HG03442 (cell line): ENCODE results near the gene ASPDH.
"Not testable (repeated sequence)": the region's sequence is repeated elsewhere in the genome, so short reads cannot be mapped to it uniquely, and the experiment has no call there.

Experiments
- ATAC-seq: cut with Tn5 transposase; IDR thresholded peaks from one replicate; pipeline ENCODE4 v1.9.1; 2021; ENCODE audit warnings: mild to moderate bottlenecking, moderate library complexity; ENCODE audit not compliant: unreplicated experiment

The ASPDH gene

DNA sequence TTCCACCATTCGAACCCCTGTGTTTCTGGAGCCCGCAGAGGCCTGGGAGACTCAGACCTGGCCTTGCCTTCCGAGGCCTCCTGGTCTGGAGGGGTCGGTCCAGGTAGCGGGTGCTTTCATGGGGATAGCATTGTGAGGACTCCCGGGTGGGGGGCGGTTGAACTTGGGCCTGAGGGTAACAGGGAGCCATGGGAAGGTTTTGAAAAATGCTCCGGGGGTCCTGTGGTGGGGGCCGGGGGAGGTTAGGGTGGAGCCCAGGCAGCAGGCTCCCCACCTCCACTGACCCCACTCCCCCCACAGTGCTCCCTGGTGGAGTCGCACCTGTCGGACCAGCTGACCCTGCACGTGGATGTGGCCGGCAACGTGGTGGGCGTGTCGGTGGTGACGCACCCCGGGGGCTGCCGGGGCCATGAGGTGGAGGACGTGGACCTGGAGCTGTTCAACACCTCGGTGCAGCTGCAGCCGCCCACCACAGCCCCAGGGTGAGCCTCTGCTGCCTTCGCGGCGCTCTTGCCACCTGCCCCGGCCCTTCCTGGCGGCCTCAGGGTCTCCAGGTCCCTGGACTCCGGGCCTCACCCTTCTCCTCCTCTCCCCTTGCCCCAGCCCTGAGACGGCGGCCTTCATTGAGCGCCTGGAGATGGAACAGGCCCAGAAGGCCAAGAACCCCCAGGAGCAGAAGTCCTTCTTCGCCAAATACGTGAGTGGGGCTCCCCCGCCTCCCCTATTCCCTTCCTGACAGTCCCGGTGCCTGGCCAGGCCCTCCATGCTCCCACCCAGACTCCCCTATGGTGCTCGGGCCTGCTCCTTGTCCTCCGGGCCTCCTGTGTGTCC lies 33.2 kb downstream of the ASPDH start:
- no peak for ATAC-seq

DNA sequence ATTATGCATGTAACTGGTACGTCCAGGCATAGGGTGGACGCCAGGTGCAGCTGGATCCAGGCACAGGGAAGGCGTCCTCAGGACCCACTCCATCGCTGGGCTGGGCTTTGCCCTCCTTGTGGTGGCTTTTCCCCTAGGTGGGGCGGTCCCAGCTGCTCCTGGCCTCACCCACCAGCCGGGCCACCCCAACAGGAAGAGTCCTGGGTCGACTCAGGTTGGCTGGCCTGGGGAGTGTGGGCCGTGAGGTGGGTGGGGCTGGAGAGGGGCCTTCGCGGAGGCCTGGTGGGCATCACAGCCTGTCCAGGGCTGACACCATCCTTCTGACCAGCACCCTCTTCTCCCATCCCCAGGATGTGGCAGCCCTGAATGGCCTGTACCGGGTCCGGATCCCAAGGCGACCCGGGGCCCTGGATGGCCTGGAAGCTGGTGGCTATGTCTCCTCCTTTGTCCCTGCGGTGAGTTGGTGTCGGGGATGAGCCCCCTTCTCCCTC lies 33.9 kb downstream of the ASPDH start:
- no peak for ATAC-seq

DNA sequence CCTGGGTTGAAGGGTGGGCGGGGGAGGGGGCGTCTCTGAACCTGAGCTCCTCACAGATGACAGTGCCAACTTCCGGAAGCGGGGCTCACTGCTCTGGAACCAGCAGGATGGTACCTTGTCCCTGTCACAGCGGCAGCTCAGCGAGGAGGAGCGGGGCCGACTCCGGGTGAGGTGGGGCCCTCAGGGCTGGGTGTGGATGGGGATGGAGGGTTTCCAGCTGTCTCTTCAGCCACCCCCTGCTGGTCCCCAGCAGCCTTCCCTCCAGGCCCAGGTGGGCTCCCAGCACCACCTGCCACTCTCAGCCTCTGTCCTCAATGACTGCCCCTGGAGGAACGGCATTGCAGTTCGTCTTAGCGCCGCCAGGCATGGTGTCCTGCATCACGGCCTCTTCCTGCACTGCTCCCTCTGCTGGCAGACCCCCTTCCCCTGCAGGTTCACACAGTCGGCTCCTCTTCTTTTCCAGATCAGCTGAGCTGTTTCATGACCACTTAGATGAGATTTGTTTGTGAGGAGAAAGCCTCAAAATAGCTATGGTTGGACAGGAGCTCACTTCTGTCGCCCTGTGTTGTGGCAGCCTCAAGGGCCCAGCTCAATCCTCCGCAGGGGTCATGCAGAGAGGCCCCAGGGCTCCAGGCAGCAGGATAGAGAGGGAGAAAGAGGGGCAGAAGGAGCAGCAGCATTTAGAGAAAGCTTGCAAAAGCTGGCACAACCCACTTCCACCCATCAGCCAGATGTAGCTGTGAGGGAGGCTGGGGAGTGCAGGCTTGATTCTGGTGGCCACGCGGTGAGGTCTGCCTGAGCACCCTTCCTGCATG lies 34.6 kb downstream of the ASPDH start:
- ATAC-seq = no peak

DNA sequence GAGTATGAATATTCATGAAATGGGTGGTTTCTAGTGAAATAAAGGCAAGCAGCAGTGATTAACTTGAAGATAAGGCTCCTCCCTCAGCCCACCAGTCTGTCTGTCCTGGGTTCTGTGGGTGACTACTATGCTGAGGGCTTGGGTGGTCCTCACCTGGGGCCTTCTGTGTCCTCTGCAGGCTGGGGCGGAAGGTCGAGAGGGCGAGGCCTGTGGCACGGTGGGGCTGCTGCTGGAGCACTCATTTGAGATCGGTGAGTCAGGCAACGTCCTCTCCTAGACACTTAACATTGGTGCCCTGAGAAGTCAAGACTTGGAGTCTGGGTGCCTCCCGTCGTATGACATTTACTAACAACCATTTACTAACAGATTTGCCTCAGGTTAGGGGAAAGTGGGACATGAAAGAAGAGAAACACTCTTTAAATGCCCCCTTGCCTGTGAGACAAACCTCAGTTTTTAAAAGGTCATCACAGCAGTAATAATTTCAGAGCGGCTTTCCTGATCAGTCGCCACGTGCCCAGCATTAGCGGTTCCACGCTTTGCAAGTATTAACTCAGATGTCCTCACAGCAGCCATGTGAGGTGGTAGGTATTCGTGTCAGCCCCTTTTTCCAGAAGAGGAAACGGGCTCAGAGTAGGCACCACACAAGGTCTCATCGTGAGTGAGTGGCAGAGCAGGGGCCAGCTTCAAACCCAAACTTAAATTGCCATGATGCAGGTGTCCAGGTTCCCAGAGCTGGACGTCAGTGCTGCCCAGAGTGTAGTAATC lies 35.8 kb downstream of the ASPDH start:
- ATAC-seq = no peak

DNA sequence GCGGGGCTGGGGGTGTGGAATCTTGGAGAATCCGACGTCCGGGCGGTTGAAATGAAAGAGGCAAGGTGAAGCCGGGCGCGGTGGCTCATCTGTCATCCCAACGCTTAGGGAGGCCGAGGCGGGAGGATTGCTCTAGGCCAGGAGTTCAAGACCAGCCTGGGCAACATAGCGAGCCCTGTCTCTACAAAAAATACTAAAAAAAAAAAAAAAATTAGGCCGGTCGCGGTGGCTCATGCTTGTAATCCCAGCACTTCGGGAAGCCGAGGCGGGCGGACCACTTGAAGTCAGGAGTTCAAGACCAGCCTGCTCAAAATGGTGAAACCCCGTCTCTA lies 36.8 kb downstream of the ASPDH start:
- ATAC-seq = no peak

DNA sequence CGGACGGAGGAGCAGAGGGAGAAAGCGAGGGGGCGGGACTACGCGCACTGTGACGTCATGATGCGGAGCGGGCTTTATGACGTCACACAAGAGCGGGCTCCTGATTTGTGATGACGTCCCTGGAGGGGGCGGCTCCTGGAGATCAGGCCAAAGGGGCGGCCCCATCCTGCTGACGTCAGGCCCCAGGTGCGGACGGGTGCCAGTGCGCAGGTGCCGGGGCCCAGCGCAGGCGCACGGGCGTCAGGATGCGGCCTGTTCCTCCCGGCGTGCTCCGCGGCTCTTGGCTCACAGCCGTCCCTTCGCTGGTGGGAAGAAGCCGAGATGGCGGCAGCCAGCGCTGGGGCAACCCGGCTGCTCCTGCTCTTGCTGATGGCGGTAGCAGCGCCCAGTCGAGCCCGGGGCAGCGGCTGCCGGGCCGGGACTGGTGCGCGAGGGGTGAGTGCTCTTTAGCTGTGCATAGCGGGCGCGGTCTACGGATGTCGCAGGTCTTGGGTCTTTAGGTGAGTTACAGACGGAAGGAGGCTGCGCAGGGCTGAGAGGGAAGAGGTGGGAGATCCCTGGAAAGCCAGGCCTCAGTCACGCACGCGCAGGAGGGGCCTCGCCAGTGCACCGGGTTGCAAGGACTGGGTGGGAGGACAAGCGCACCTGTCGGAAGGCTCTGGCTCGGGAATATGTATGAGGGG lies 37.3 kb downstream of the ASPDH start, which contains the start of the genes EMC10 and GARIN5A:
Gene EMC10, plus strand, starts transcription at position 284 of the 683 bp plus-strand sequence. Its CDS starts 38 bp downstream, at position 322.
Gene GARIN5A, minus strand, starts transcription at position 625 of the 683 bp plus-strand sequence. Its CDS starts 460 bp downstream, at position 165.
- peak; percentile 86 for ATAC-seq

DNA sequence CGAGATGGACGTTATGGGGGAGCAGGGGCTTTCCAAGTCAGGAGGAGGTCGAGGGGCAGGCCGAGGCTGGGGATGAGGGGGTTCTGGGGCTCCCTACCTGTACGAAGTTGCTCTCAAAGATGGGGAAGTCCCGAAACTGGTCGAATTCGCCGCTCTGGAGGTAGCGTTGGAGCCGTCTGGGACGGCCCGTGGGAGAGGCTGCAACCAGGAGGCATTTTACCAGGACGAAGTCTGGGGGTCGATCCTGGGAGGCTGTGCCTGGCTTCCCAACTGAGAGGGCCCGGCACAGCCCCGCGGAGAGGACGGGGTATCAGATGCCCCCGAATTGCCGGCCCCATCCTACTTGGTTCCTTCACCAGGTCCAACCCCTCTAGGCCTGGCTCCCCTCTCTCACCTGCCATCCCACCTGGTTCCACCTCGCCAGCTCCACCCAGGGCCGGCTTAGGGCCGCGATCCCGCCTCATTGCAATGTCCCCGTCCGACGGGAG lies 37.9 kb downstream of the ASPDH start:
- ATAC-seq = peak; percentile 13

DNA sequence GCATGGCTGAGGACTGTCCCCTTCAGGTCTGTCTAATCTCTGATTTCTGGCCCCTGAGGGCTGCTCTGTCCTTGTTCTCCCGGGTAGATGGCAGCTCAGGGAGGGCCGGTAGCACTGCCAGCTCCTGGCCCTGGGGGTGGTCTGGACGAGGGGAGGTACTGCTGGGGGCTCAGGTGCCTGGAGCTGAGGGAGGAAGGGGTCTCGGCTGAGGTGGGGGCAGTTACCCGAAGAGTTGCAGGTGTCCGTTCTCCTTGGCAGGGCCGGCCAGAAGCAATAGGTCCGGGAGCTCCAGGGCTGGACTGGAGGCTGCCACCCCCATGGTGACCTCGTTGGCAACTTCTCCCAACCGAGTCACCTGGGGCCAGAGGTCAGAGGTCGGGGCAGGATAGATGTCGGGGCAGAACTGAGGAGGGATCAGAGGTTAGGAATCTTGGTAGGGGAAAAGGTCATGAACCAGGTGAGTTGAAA lies 38.6 kb downstream of the ASPDH start:
- no peak for ATAC-seq

DNA sequence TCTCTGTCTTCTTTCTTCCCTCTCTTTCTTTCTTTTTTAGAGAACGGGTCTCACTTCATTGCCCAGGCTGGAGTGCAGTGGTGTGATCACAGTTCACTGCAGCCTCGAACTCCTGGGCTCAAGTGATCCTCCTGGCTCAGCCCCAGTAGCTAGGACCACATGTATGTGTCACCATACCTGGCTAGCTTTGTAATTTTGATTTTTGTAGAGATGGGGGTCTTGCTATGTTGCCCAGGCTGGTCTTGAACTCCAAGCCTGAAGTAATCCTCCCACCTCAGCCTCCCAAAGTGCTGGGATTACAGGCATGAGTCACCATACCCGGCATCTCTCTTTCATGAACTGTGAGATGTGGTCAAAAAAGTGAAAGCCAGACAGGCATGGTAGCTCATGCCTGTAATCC lies 40.4 kb downstream of the ASPDH start:
- ATAC-seq = not testable (repeated sequence)

DNA sequence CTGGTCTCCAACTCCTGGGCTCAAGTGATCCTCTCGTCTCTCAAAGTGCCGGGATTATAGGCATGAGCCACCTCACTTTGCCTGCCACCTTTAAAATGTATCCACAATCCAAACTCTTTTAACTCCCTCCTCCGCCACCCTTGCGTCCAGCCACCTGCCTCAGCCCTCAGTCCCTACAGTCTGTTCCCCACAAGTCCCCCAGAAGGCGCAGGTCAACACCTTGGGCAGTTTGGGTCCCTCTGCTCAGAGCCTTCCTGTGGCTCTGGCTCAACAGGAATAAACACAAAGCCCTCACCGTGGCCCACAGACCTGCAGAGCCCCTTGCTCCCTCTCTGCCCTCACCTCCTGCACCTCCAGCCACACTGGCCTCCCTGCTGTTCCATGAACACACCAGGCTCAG lies 44.9 kb downstream of the ASPDH start:
- ATAC-seq = no peak

DNA sequence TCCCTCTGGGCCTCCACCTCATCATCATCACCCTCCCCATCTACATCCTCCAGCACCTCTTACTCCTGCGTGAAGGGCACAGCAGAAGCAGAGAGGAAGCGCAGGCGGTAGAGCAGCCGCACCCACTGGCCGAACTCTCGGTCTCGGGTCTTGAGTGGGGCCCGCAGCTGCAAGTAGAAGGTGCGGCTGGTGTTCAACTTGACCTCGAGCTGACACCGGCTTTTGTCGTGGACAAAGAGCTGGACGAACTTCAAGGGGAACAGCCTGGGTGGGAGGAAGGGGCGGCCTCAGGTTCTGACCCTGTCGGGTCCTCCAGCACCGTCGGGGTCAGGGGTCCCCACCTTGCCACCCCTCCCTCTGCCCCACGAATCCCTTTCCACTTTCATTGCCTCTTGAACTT lies 46.1 kb downstream of the ASPDH start:
- no peak for ATAC-seq

DNA sequence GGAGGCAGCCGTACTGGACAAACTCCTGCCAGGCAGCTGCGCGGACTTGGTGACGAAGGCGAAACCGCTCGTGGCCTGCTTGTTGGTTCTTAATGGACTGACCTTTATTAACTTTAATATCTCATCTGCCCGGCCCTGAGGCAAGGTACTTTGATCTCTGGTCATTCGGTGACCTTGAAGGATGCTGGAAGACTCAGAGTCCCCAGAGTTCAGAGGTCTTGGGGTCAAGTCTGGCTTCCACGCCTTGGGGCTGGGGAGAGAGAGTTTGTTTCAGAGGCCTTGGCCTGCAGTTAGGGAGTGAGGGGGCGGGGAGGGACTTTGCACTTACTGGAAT lies 47.0 kb downstream of the ASPDH start:
- no peak for ATAC-seq

DNA sequence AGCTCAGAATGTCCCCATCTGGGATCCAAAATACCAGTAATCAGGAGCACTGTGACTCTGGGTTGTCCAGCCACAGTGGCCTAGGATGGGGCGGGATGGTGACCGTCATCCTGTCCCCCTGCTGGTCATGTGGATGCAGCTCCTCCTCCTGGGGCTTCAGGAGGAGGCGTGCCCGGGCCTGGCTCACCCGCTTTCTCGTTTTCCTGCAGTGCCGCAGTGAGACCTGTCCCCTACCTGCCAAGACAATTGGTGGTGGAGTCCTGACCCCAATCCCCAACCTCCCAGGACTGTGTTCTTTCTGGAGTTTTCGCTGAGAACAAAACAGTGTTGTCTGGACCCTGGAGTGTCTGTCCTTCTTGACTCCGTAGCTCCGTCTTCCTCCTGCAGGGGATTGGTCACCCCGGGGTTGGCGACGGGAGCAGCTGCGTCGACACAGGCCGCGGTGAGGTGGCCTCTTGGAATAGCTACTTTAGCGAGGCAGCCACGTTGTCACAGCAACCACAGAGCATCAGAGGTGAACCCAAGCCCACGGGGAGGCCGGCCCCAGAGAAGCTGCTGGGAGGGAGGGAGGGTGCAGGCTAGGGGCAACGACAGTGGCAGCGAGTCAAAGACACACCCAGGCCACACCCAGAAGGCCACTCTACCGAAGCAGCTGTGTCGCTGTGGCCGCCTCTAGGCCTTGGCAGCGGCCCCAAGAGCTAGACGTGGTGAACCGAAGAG lies 47.6 kb downstream of the ASPDH start:
- no peak for ATAC-seq

DNA sequence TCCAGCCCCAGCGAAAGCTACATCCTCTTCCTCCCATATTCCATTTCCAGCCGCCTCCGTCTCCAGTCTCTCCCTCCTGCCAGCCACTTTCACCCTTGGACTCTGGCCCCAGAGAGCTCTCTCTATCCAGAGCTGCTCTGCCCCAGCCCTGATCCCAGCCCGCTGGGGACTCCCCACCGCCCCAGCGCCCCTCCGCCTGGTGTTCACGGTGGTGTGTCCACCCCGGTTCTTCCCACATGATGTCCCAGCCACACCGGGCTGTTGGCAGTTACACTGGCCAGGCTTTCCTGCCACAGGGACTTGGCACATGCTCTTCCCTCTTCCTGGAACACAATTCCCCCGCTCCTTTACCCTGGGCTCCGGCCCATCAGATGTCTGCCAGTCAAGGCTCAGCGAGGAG lies 48.7 kb downstream of the ASPDH start:
- ATAC-seq = no peak

DNA sequence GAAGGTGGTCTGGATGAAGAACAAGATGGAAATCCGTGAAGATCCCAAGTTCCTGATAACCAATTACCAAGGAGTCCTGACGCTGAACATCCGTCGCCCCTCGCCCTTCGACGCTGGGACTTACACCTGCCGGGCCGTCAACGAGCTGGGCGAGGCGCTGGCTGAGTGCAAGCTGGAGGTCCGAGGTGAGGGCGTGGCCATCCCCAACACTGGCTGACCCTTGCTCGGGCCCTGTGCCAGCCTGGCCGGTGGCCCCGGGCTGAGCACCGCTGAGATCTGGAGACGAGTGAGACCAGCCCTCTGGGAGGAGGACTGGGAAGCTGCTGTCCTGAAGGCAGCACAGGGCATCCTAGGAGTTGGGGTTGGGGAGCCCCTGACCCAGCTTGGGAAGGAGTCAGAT lies 49.4 kb downstream of the ASPDH start:
- ATAC-seq = no peak

DNA sequence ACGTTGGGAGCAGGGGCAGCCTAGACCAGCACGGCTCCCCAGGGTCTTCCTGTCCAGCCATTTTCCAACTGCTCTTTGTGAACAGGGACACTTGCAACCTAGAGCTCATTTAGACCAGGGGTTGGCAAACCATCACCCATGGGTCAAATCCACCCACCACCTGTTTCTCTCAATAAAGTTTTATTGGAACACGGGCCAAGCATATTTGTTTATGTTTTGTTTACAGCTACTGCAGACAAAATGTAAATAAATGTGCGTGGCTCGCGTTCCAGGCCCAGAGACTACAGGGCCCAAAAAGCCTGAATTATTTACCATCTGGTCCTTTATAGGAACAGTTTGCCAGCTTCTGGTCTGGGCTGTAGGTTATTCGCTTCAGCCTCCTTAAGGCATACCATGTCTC lies 50.7 kb downstream of the ASPDH start:
- no peak for ATAC-seq
